A549 (cell line): ENCODE results near the gene ITGA11.

Source experiments
- CHD2 ChIP-seq: fragments of 150-350 bp; IDR thresholded peaks from 2 replicates; pipeline ENCODE4 v1.6.1; 2014; ENCODE audit warnings: low read length; ENCODE audit not compliant: partially characterized antibody
- MAZ ChIP-seq: fragments of 150-350 bp; IDR thresholded peaks from 2 replicates; pipeline ENCODE4 v1.6.1; 2014; ENCODE audit warnings: antibody characterized with exemption, low read depth, low read length, borderline replicate concordance
- RFX5 ChIP-seq: fragments of 450-650 bp; IDR thresholded peaks from 2 replicates; pipeline ENCODE4 v1.7.1; 2014; ENCODE audit warnings: antibody characterized with exemption, mild to moderate bottlenecking, moderate library complexity
- TF ChIP-seq, protein P1 (sequence below): fragments of >200 bp; sonication (Bioruptor Twin); formaldehyde crosslinking; IDR thresholded peaks from 3 replicates; pipeline ENCODE4 v1.5.1; 2016

DNA sequence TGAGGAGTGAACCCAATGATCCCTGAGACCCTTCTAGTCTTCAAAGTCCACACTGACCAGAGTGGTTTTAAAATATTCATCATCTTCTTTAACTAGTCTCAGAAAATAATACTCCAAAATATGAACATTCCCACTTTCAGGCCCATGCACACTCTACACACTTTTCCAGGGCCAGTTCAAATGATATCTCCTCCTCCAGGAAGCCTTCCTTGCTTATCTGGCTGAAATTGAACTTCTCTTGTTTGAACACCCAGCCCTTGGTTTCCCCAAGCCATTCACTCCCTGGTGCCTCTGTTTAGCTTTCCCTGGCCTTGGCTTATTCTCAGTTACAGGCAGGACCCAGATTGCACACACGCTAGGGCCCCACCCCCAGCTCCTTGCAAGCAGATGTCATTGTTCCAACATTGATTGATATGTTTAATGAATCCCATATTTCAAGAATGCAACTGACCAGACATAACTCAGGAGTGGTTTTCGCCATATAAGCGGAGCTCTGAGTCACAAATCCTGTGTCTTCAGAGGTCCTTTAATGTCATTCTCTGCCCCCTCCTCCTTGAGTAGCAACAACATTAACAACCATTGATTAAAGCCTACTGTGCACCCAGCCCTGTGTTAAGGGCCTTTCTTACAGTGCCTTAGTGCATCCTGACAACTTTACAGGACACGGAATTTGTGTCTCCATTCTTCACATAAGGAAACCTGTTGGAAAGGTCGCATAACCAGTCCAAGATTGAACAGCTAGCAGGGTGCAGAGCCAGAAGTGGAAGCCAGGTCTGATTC lies 2.1 kb downstream of the ITGA11 start:
- TF ChIP-seq RFX5 = no peak
- no peak for TF ChIP-seq CHD2
- TF ChIP-seq, protein P1, sequence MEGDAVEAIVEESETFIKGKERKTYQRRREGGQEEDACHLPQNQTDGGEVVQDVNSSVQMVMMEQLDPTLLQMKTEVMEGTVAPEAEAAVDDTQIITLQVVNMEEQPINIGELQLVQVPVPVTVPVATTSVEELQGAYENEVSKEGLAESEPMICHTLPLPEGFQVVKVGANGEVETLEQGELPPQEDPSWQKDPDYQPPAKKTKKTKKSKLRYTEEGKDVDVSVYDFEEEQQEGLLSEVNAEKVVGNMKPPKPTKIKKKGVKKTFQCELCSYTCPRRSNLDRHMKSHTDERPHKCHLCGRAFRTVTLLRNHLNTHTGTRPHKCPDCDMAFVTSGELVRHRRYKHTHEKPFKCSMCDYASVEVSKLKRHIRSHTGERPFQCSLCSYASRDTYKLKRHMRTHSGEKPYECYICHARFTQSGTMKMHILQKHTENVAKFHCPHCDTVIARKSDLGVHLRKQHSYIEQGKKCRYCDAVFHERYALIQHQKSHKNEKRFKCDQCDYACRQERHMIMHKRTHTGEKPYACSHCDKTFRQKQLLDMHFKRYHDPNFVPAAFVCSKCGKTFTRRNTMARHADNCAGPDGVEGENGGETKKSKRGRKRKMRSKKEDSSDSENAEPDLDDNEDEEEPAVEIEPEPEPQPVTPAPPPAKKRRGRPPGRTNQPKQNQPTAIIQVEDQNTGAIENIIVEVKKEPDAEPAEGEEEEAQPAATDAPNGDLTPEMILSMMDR = no peak
- TF ChIP-seq MAZ = no peak
